GM10248 (cell line): ENCODE measurements around the gene LHX5.

ENCODE experiments used
- CTCF ChIA-PET: fragments of 300-600 bp; sonication (Branson Sonifier 250); formaldehyde crosslinking; extraction: SDS; loops from one replicate; lab custom pipeline; 2021; ENCODE audit warnings: antibody characterized with exemption; lab: Yijun Ruan, JAX
- POLR2A ChIA-PET: fragments of 350-650 bp; sonication (Branson Sonifier 250); formaldehyde crosslinking; extraction: SDS; loops from one replicate; lab custom pipeline; 2020; ENCODE audit warnings: antibody characterized with exemption; lab: Yijun Ruan, JAX
- DNase-seq: peaks from one replicate; pipeline ENCODE4 v3.0.0; 2012; ENCODE audit errors: extremely low spot score
- TF ChIP-seq, protein P1 (sequence below): IDR thresholded peaks from 2 replicates; pipeline ENCODE4 v1.5.1; 2012; ENCODE audit warnings: mild to moderate bottlenecking, low read depth; ENCODE audit errors: extremely low read depth, missing control alignments, control extremely low read depth

LHX5 gene

DNA sequence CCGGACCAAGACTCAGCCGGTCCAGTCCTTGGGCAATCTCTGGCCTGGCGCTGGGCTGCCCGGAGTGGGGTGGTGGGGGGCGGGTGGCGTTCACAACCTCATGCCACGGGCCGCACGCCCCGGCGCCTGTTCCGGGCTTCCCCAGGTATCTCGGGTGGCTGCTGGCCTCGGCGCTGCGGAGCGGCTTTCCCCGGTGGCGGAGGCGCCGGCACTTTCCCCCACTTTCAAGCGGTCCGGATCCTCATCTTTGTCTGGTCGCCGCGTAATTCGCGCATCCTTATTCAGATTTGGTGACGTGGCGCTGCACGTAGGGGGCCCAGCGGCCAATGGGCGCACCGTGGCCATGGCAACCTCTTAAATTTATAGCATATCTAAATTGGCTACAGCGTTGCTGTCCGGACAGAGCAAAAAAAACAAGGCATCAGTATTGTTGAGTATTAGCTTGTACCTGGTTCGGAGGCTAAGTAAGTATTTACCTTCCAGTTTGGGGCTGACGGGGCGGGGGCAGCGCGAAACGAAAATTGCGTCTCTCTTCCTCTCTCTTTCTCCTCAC lies at the start of gene LHX5:
Gene LHX5, minus strand, starts transcription at position 253 of the 553 bp plus-strand sequence. CDS start 373 bp downstream, outside the sequence.
- POLR2A ChIA-PET, result no interaction called here
- TF ChIP-seq, protein P1, sequence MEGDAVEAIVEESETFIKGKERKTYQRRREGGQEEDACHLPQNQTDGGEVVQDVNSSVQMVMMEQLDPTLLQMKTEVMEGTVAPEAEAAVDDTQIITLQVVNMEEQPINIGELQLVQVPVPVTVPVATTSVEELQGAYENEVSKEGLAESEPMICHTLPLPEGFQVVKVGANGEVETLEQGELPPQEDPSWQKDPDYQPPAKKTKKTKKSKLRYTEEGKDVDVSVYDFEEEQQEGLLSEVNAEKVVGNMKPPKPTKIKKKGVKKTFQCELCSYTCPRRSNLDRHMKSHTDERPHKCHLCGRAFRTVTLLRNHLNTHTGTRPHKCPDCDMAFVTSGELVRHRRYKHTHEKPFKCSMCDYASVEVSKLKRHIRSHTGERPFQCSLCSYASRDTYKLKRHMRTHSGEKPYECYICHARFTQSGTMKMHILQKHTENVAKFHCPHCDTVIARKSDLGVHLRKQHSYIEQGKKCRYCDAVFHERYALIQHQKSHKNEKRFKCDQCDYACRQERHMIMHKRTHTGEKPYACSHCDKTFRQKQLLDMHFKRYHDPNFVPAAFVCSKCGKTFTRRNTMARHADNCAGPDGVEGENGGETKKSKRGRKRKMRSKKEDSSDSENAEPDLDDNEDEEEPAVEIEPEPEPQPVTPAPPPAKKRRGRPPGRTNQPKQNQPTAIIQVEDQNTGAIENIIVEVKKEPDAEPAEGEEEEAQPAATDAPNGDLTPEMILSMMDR, result no peak
- DNase-seq, result no peak
- CTCF ChIA-PET, result interaction anchor here (1.0 kb wide), 1 partner anchor 9 kb away, joined by 4 read pairs; no protein-coding TSS in a partner anchor

DNA sequence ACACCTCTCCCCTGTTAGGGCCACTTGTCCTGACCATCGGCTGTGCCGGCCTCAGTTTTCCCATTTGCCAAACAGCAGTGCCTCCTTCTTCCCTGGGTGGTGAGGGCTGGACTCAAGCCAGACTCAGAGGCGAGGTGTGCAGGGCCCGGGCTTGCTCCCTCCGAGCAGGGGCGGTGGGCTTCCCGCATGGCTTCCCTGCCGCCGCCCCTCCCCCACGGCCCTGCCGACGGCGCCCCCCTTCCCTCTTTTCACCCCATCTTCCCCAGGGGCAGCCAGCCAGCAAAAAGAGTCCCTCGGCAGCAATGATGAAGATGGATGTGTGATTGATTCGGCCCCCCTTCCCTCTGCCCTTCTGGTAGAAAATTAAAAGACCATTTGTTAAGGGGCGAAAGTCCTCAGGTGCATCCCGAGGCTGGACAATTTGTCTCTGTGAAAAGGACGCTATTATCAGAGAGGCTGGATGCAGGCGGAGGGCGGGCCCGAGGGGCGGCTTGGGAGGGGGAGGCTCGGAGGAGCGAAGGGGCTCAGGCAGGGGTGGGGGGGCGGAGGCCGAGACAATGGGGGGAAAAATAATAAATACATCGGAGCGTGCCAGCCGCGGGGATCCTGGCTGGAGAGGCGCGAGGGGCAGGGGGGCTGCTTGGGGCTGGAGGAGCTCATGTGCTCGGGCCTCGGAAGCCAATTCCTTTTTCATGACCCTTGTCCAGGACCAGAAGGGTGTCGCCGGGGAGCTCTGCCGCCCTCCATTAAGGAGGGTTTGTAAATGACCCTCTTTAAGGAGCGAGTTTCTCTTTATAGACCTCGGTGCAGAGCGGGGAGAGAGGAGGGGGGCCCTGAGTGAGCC lies 48.0 kb upstream of the LHX5 start:
- CTCF ChIA-PET, result no interaction called here
- POLR2A ChIA-PET, result no interaction called here
- DNase-seq, result no peak
- TF ChIP-seq, protein P1, result no peak

DNA sequence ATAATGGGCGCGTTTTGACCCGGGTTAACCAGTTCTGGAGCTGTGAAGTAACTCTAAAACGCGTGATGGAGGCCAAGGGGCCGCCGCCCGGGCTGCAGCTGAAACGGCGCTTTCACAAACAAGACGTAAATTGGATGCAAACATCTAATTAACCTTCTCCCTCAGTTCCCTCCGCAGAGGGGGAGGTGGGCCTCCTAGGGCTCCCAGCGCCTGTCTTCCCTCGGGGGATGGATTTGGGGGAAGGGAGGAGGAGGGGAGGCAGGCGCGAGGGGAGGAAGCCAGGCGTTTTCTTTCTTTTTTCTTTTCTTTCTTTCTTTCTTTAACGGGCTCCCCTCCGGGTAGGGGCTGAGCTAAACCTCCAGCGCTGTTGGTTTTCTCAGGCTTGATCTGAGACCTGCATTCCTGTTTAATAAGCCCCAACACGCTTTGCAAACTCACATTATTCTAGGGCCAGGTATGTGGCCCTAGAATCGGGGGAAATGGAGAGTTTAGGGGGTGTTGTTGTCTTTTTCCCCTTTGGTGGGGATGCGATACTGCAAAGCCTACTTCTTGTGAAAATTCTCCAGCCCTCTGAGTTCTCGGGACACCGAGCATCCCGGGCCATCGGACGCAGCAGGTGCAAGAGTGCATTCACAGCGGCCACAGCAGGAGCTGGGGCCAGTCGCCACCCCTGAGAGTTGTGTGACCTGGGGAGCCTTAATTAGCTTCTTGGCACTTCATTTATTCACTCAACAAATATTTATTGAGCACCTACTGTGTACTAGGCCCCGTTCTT lies 43.6 kb upstream of the LHX5 start:
- TF ChIP-seq, protein P1, result no peak
- no peak for DNase-seq
- ChIA-PET POLR2A (no interaction called here), CTCF (no interaction called here)

DNA sequence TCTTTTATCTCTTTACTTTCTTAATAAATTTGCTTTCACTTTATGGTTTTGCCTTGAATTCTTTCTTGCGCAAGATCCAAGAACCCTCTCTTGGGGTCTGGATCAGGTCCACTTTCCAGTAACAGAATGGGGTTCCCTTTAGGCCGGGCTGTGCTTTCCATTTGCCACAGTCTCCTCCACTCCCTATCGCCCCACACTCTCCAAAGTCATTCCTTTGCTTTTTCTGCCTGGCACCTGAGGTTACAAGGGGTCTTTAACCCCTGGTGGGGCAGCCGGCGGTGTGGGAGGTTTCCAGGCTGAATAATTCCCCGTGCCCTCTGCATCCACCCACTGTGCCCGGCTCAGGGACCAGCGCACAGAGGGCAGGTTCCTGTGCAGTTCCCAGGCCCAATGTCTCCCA lies 42.9 kb upstream of the LHX5 start:
- TF ChIP-seq, protein P1, result no peak
- DNase-seq, result no peak
- ChIA-PET CTCF (no interaction called here), POLR2A (no interaction called here)

DNA sequence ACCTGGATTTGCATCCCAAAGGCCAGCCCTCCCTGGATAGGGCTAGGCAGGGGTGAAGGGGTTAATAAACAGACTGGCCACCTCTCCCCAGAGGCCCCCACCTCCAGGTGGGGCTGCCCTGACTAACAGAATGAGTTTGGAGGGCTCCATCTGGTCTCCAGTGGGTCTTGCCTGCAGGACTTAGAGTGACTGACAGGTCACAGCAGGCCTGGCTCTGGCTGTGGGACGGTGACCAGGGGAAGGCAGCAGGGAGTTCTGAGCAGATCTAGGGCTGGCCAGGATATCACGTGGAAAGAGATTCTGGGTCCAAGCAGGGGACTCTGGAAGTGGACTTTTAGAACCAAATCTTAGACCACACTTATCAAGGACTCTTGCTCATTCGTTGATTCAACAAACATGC lies 40.9 kb upstream of the LHX5 start:
- no peak for DNase-seq
- ChIA-PET CTCF (no interaction called here), POLR2A (no interaction called here)
- TF ChIP-seq, protein P1, result no peak

DNA sequence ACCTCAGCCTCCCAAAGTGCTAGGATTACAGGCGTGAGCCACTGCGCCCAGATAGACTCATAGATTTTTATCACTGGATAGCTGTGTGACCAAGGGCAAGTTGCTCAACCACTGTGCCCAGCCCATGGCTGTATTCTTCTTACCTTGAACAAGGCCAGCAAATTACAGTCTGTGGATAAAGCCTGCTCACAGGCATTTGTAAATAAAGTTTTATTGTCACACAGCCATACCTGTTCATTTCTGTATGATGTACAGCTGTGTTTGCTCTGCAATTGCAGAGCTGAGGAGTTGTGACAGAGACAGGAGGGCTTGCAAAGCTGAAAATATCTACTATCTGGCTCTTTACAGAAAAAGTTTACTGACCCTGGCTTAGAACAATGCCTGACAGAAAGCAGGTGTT lies 35.2 kb upstream of the LHX5 start:
- CTCF ChIA-PET, result no interaction called here
- DNase-seq, result no peak
- TF ChIP-seq, protein P1, result no peak
- POLR2A ChIA-PET, result no interaction called here
